ACHN (cell line): ENCODE results near the gene GTSF1L.
A peak's percentile ranks its signal among the peaks of the same experiment; 100 is the strongest.

Experiments
- DNase-seq: peaks from one replicate; pipeline ENCODE4 v3.0.0-alpha.2; 2015
- in situ Hi-C: cut with HindIII; loops from 2 replicates; pipeline ENCODE4 v1.10.0; 2017; ENCODE audit warnings: low sequenced_read_pairs, low pct_ligation_motif_present, low pct_unique_long_range_greater_than_20kb

The GTSF1L gene

GRCh38 chr20:43721429-43722152 is 5.2 kb downstream of the GTSF1L start:
- in situ Hi-C loops, result no loop called here
- DNase-seq, result no peak

GRCh38 chr20:43721097-43721428 is 5.7 kb downstream of the GTSF1L start:
- no peak for DNase-seq
- in situ Hi-C loops, result no loop called here

DNA sequence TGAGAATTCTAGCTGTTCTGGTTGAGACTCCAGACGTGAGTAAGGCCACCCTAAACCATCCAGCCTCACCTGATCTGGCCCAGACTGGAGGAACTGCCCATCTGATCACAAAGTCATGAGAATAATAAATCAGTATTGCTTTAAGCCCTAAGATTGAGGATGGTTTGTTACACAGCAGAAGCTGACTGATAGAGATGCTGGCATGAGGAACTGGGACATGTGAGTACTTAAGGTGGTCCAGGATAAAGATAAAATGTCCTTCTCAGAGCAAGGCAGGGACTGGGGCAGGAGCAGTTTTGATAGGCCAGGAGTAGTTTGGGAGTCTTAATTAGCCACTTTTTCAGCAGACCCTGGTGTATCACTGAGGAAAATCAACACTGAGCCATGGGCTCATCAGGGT is 6.8 kb downstream of the GTSF1L start:
- in situ Hi-C loops, result no loop called here
- no peak for DNase-seq

DNA sequence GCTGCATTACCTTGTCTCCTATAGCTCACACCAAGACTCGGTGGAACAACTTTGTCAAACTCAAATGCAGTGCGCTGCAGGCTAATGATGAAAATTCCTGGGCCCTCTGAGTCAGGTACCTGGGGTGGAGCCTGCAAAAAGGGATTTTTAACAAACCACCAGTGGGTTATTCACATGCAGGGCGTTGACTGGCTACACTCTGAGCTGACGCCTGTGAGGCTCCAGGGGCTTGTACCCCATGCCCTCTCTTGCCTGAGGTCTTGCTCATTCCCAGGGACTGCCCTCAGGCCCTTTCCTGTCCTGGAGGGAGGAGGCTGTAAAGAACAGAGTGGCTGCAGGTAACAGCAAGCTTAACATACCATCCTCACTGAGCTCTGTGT is 9.2 kb downstream of the GTSF1L start:
- in situ Hi-C loops, result no loop called here
- no peak for DNase-seq

DNA sequence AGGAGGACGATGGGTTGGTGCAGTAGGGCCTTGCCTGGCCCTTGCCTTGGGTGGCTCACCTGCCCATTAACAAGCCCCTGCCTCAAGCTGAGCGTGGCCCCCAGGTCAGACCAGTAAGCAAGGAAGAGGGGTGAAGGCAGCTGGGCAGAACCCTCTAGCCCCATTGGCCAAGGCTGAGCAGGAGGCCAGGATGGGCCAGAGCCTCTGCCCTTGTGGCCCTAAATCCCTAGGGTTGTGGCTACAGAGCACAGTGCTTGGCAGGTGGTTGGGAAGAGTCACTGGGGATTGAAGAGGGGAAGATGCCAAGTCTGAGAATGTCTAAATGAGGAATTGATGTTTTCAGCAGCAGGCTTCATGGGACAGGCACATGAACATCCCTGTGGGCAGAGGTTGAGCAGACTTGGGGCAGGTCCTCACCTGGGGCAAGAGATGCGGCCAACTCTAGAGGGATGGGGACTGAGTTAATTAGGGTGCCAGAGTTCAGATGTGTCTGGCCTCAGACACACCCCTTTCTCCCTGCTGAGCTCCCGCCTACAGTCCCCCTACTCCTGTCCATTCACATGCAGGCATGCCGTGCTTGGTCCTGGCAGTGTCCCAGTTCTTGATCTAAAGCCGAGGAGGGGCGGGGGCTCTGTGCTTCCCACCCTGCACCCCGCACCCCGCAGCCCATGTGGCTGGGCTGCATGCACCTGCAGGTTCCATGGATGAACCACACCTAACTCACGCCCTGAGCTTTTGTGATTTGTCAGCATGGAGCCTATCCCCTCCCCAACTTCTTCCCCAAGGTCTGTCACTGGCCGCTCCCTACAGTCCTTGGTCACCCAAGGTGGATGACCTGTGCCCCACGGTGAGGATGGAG is 9.8 kb downstream of the GTSF1L start:
- in situ Hi-C loops, result no loop called here
- DNase-seq, result no peak

DNA sequence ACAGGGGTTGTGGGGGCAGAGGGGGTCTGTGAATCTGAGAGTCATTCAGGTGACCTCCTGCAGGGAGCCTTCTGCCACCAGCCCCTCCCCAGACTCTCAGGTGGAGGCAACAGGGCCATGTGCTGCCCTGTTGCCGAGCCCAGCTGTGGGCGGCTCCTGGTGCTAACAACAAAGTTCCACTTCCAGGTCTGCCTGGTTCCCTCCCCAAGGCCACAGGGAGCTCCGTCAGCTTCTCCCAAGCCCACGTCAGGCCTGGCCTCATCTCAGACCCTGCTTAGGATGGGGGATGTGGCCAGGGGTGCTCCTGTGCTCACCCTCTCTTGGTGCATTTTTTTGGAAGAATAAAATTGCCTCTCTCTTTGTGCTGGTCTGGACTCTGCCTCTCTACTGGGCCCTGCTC is 10.7 kb downstream of the GTSF1L start:
- in situ Hi-C loops, result no loop called here
- DNase-seq, result no peak

DNA sequence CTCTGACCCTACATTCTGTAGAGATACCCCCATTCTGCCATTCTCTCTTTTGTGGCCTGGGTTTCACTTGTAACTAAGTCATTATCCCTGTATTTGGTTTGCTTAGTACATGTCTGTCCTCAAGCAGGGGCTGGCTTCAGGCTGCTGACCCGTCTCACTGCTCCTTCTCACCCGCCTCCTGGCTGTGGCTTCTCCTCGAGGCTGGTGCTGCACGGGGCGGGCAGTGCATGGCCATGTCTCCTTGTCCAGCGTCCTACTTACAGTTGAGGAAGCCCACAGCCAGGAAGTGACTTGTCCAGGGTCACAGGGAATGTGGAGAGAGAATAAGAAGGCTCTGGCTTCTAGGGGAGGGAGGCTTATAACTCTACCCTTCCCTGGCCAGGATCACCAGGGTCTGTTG is 11.3 kb downstream of the GTSF1L start:
- in situ Hi-C loops, result no loop called here
- DNase-seq, result no peak

- in situ Hi-C loops, result no loop called here
- no peak for DNase-seq
Measured at GRCh38 chr20:43715044-43715443, 11.8 kb downstream of the GTSF1L start.

- DNase-seq, result no peak
- in situ Hi-C loops, result no loop called here
Measured at GRCh38 chr20:43711098-43711654, 15.6 kb downstream of the GTSF1L start.

- DNase-seq, result no peak
Measured at GRCh38 chr20:43710370-43711044, 16.3 kb downstream of the GTSF1L start.

GRCh38 chr20:43702502-43702901 is 24.3 kb downstream of the GTSF1L start:
- in situ Hi-C loops, result no loop called here
- no peak for DNase-seq

More at GRCh38 chr20:43710370-43711044, 16.3 kb downstream of the GTSF1L start:
- in situ Hi-C loops, result no loop called here

DNA sequence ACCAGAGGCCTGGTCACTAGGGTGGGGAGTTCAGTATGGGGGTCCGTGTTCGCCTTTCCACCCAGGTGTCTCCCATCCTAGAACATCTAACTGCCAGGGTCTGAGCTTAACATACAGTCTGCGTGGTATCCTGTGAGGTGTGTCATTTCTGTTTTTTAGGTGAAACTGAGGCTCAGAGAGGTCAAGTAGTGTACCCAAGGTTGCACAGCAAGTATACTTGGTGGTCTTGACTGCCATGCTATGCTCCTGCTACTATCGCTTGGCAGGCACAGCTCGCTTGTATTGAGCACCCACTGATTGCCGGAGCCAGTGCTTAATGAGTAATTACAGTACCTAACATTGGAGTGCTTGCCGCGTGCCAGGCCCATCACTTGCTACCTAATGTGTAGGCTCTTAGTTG is 26.2 kb downstream of the GTSF1L start:
- no peak for DNase-seq
- in situ Hi-C loops, result no loop called here

DNA sequence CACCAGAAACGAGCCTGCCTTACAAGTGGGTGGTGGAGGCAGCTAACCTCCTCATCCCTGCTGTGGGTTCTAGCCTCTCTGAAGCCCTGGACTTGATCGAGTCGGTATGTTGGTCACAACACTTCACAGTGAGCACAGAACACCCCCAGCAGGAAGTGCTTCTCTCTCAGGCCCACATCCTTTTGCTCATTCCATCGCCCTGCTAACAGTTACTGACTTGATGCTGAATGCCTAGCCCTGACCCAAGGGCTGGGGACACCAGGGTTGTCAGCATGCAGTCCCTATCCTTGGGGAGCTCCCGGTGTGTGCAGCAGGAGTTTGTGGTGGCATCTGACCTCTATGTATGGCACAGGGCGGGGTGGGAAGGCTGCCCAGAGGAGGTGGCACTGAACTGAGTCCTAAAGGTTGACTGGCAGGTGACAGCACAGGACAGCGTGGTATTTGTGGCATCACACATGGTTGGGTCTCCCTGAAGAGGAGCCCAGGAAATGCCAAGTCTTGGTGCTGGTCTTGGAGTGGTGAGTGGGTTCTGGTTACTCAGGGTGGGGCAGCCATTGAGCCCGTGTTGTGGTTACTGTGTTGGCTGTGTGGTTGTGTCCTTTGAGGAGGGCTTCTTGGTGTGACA is 26.7 kb downstream of the GTSF1L start:
- no peak for DNase-seq
- in situ Hi-C loops, result no loop called here

DNA sequence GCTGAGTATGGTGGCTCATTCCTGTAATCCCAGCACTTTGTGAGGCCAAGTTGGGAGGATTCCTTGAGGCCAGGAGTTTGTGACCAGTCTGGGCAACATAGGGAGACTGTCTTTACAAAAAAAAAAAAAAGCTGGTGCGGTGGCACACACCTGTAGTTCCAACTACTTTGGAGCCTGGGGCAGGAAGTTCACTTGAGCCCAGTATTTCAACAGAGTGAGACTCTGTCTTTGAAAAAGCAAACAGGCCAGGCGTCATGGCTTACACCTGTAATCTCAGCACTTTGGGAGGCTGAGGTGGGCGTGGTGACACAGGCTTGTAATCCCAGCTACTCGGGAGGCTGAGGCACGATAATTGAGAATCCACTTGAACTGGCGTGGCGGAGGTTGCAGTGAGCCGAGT is 31.2 kb downstream of the GTSF1L start:
- in situ Hi-C loops, result no loop called here
- DNase-seq, result no peak

GRCh38 chr20:43694763-43695162 is 32.0 kb downstream of the GTSF1L start:
- in situ Hi-C loops, result no loop called here

GRCh38 chr20:43691928-43692524 is 34.8 kb downstream of the GTSF1L start:
- in situ Hi-C loops, result no loop called here
- peak; percentile 56 for DNase-seq

More at GRCh38 chr20:43694763-43695162, 32.0 kb downstream of the GTSF1L start:
- DNase-seq, result no peak

GRCh38 chr20:43690943-43691598 is 35.7 kb downstream of the GTSF1L start:
- no peak for DNase-seq
- in situ Hi-C loops, result no loop called here

- DNase-seq, result no peak
- in situ Hi-C loops, result no loop called here
Measured at GRCh38 chr20:43689165-43689564, 37.6 kb downstream of the GTSF1L start.
